ENCODE measurements around the gene SCP2.

GRCh38 chr1:53001128-53001527 is 74.1 kb downstream of the SCP2 start:
- TF ChIP-seq CTCF (conservative IDR thresholded peaks at IDR 0.05; ENCODE audit: low read length): no peak
- no peak for TF ChIP-seq EZH2phosphoT487 (IDR thresholded peaks at IDR 0.05; ENCODE audit: borderline replicate concordance, low read depth, low read length)

All from OCI-LY7 (cell line).